Esophagus squamous epithelium (tissue), 5 donors: ENCODE measurements around the gene CCT6A. TPM values are rescaled to one million over a fixed set of nuclear protein-coding genes. Genes with fewer than 3 reads are reported as not detected.
"Not testable (repeated sequence)": the region's sequence is repeated elsewhere in the genome, so short reads cannot be mapped to it uniquely, and the experiment has no call there.

Experiments used
- DNase-seq: peaks from one replicate; lab custom pipeline; 2025; lab: John Stamatoyannopoulos, UW
- H3K27ac ChIP-seq, 4 donors: fragments of 200-600 bp; sonication (generic); one replicate each; pipeline ENCODE4 v1.5.1; 2016 to 2019; ENCODE audit warnings: mild to moderate bottlenecking in 1 of 4
- H3K27me3 ChIP-seq, 4 donors: fragments of 200-600 bp; sonication (generic); 1 replicate in 3 of 4; 2 replicates in 1 of 4; pipeline versions ENCODE4 v1.5.1 to v1.6.0; 2017 to 2021; ENCODE audit warnings: antibody characterized with exemption in 1 of 4
- H3K36me3 ChIP-seq, 3 donors: fragments of 200-600 bp; sonication (generic); one replicate each; pipeline ENCODE4 v1.5.1; 2016 to 2019
- H3K4me1 ChIP-seq, 3 donors: fragments of 200-600 bp; sonication (generic); one replicate each; pipeline ENCODE4 v1.5.1; 2017 to 2019
- H3K4me3 ChIP-seq, 4 donors: fragments of 200-600 bp; sonication (generic); 1 replicate in 3 of 4; 2 replicates in 1 of 4; pipeline ENCODE4 v1.5.1; 2016 to 2019; ENCODE audit warnings: mild to moderate bottlenecking in 2 of 4, moderate library complexity in 1 of 4
- H3K9me3 ChIP-seq, 3 donors: fragments of 200-600 bp; sonication (generic); one replicate each; pipeline ENCODE4 v1.5.1; 2016 to 2019
- POLR2A ChIP-seq, 4 donors: fragments of 450-650 bp; IDR thresholded peaks; one replicate each; pipeline ENCODE4 v1.6.1; 2017; ENCODE audit warnings: antibody characterized with exemption in 4 of 4, mild to moderate bottlenecking in 4 of 4, moderate library complexity in 3 of 4
- WGBS, 2 donors: methylation state at CpG; one replicate each; pipeline ENCODE4 v1.1.5; 2018; 5-methylcytosine and 5-hydroxymethylcytosine counted together
- intact Hi-C: fragments of 100-400 bp; cut with DNase I; formaldehyde crosslinking; loops from one replicate; pipeline ENCODE4 v1.15.0; 2022
- total RNA-seq, 4 donors: library from RNA; depleted of rRNA; stranded (reverse); fragments of >200 nt; gene quantifications; one replicate each; pipeline ENCODE4 v1.1.0, GENCODE V29; 2016
- TF ChIP-seq, protein P1 (sequence below), 6 experiments: fragments of 450-650 bp in 4 of 6; fragments of 200-600 bp in 2 of 6; sonication (generic) in 2 of 6; IDR thresholded peaks; one replicate each; pipeline ENCODE4 v1.5.1; 2016 to 2019; ENCODE audit warnings: antibody characterized with exemption in 6 of 6, mild to moderate bottlenecking in 4 of 6, moderate library complexity in 4 of 6
- donor health status: DM: yes; HTN: yes; CAD: no.

Gene CCT6A
- total RNA-seq, 4 donors from 2014 or later: 60.6 to 163 (median 133) TPM

DNA sequence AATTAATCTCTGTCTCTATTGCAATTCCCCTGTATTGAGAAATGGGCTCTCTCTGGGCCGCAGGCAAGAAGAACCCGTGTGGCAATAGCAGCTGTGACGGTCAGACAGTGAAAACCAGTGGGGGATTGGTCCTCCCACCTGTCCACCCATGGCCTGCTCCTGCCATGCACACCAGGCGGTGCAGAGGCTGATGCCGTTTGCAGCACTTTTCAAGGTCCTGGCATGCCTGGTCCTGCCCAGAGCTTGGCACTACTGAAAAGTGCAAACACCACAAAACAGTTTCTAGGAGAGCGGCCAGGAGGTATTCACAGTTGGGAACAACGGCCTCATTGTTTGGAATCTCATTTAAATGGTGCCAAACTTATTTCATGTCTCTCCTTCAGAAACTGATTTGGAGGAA lies 41.9 kb upstream of the CCT6A start:
- peak overlapping the region in 2 of 4 donors; percentile 2 to 43 for H3K27ac ChIP-seq
- peaks cover 0 to 24% (median 0%) of the 10 kb centered on the region in 3 donors for H3K36me3 ChIP-seq
- no peak for DNase-seq
- no peak overlapping the region for H3K4me3 ChIP-seq
- intact Hi-C loops: loop anchor here (5.0 kb wide), 1 partner anchor 63 kb away; no protein-coding TSS in a partner anchor
- WGBS, 2 donors: 38 to 55% methylated on average over 5 to 6 of the region's 7 CpGs
- H3K9me3 ChIP-seq: no peaks in the 10 kb centered on the region
- no peaks in the 10 kb centered on the region for H3K27me3 ChIP-seq
- H3K4me1 ChIP-seq: peaks cover 5 to 23% (median 9%) of the 10 kb centered on the region in 3 donors
- TF ChIP-seq POLR2A (IDR thresholded peaks at IDR 0.05): no peak
- TF ChIP-seq, protein P1, sequence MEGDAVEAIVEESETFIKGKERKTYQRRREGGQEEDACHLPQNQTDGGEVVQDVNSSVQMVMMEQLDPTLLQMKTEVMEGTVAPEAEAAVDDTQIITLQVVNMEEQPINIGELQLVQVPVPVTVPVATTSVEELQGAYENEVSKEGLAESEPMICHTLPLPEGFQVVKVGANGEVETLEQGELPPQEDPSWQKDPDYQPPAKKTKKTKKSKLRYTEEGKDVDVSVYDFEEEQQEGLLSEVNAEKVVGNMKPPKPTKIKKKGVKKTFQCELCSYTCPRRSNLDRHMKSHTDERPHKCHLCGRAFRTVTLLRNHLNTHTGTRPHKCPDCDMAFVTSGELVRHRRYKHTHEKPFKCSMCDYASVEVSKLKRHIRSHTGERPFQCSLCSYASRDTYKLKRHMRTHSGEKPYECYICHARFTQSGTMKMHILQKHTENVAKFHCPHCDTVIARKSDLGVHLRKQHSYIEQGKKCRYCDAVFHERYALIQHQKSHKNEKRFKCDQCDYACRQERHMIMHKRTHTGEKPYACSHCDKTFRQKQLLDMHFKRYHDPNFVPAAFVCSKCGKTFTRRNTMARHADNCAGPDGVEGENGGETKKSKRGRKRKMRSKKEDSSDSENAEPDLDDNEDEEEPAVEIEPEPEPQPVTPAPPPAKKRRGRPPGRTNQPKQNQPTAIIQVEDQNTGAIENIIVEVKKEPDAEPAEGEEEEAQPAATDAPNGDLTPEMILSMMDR (IDR thresholded peaks at IDR 0.05): peak in 2 of 6 experiments; percentile 11 to 14

DNA sequence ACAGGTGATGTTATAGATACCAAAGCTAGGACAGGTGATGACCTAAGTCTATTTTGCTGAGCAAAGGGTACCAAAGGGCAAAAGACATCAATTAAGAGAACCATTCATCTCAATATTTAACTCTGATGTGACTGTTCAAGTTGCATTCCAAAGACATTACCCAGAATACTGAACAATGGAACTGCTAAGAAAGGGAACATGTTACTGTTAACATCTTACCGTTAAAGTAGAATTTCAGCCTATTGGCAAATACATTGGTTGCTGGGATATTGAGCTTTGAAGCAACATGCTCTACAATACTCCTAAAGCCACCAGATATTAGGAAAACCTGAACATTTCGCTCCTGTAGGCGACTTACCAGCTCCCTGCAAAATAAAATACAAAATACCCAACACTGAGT lies 34.5 kb upstream of the CCT6A start:
- H3K27me3 ChIP-seq, H3K4me1 ChIP-seq, H3K9me3 ChIP-seq, DNase-seq, H3K27ac ChIP-seq, H3K4me3 ChIP-seq, intact Hi-C loops: not testable (repeated sequence)
- 74 to 82% methylated on average over 3 of the region's 3 CpGs for WGBS, 2 donors
- peaks cover 0 to 74% (median 0%) of the 10 kb centered on the region in 3 donors for H3K36me3 ChIP-seq

DNA sequence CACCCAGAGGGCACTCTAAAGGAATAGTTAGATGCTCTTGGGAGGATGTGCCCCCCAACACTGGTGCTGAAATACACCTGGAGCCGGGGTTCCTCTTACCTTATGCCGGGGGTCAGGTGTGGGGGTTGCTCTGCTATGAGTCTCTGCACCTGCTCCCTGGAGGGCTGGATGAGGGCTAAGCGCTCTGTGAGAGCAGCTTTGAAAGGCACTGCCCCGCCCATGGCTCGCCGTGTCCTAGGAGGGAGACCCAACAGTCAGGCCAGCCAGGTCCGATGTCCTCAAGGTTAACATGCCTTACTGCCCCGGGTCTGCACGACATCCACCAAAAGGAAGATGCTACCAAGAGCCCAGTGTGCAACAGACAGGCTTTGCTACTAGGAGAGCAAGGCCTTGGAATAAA lies 32.1 kb upstream of the CCT6A start:
- TF ChIP-seq POLR2A (IDR thresholded peaks at IDR 0.05): no peak
- TF ChIP-seq, protein P1 (IDR thresholded peaks at IDR 0.05): no peak
- H3K4me1 ChIP-seq: no peaks in the 10 kb centered on the region
- no peak for DNase-seq
- H3K27ac ChIP-seq: no peak overlapping the region
- intact Hi-C loops: no loop called here
- no peaks in the 10 kb centered on the region for H3K9me3 ChIP-seq
- WGBS, 2 donors: 86 to 87% methylated on average over 3 of the region's 9 CpGs
- peaks cover 0 to 70% (median 0%) of the 10 kb centered on the region in 3 donors for H3K36me3 ChIP-seq
- H3K27me3 ChIP-seq: no peaks in the 10 kb centered on the region
- H3K4me3 ChIP-seq: no peak overlapping the region

DNA sequence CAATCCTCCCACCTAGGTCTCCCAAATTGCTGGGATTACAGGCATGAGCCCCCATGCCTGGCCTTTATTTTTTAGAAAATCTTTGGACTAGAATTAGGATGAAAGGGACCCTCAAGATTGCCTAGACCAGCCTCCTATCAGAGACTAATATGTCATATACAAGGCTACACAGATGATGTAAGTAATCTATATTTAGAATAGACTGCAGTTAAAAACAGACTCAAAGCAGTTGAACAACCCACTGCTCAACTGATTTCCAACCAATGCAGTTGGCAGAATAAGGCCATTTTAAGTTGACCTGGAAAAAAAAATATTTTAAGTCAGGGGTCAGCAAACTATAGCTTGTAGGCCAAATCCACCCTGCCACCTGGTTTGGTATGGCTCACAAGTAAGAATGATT lies 28.1 kb upstream of the CCT6A start:
- H3K27ac ChIP-seq: no peak overlapping the region
- DNase-seq: no peak
- no peak overlapping the region for H3K4me3 ChIP-seq
- H3K36me3 ChIP-seq: peaks cover 0 to 46% (median 0%) of the 10 kb centered on the region in 3 donors
- intact Hi-C loops: no loop called here
- no peaks in the 10 kb centered on the region for H3K9me3 ChIP-seq
- no peak for TF ChIP-seq POLR2A (IDR thresholded peaks at IDR 0.05)
- TF ChIP-seq, protein P1 (IDR thresholded peaks at IDR 0.05): no peak
- H3K27me3 ChIP-seq: no peaks in the 10 kb centered on the region
- peaks cover 0 to 10% (median 0%) of the 10 kb centered on the region in 3 donors for H3K4me1 ChIP-seq

DNA sequence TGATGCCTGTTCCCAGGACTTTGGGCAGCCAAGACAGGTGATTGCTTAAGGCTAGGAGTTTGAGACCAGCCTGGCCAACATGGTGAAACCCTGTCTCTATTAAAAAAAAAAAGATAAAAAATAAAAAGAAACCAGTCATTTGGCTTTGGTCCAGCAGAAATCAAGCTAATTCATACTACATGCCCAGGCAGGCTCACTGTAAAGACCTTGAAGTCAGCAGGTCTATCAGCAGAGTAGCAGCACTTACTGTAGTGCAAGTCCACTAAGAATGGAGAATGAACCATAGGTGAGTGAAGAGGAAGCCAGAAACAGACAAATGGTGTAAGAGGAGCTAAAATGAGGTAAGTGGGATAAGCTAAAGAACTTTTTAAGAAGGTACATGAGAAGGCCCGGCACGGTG lies 25.0 kb upstream of the CCT6A start:
- Histone ChIP-seq H3K4me3 (no peak overlapping the region), H3K27me3 (no peaks in the 10 kb centered on the region), H3K9me3 (no peaks in the 10 kb centered on the region), H3K27ac (no peak overlapping the region), H3K36me3 (peaks cover 0 to 46% (median 0%) of the 10 kb centered on the region in 3 donors), H3K4me1 (peaks cover 0 to 10% (median 0%) of the 10 kb centered on the region in 3 donors)
- DNase-seq: no peak
- intact Hi-C loops: no loop called here
- WGBS, 2 donors: 29 to 94% methylated on average over 2 of the region's 2 CpGs
- TF ChIP-seq, protein P1 (IDR thresholded peaks at IDR 0.05): no peak
- no peak for TF ChIP-seq POLR2A (IDR thresholded peaks at IDR 0.05)
